ENCODE results near the gene UXS1. TPM values are rescaled to one million over a fixed set of nuclear protein-coding genes. Genes with fewer than 3 reads are reported as not detected.

UXS1 gene
- total and polyA plus RNA-seq, 11 donors: 11.0 to 36.9 (median 30.9) TPM

- ATAC-seq (no peak), DNase-seq (no peak)
- Histone ChIP-seq H3K9me3 (no peaks in the 10 kb centered on the region), H3K27ac (no peak overlapping the region), H3K36me3 (peaks cover 0 to 7% (median 4%) of the 10 kb centered on the region in 9 donors), H3K4me1 (peaks cover 0 to 31% (median 14%) of the 10 kb centered on the region in 12 donors), H3K27me3 (no peaks in the 10 kb centered on the region), H3K4me3 (no peak overlapping the region)
- WGBS, 4 donors: 90 to 94% (median 93%) methylated on average over 6 of the region's 6 CpGs
- TF ChIP-seq, protein P1, sequence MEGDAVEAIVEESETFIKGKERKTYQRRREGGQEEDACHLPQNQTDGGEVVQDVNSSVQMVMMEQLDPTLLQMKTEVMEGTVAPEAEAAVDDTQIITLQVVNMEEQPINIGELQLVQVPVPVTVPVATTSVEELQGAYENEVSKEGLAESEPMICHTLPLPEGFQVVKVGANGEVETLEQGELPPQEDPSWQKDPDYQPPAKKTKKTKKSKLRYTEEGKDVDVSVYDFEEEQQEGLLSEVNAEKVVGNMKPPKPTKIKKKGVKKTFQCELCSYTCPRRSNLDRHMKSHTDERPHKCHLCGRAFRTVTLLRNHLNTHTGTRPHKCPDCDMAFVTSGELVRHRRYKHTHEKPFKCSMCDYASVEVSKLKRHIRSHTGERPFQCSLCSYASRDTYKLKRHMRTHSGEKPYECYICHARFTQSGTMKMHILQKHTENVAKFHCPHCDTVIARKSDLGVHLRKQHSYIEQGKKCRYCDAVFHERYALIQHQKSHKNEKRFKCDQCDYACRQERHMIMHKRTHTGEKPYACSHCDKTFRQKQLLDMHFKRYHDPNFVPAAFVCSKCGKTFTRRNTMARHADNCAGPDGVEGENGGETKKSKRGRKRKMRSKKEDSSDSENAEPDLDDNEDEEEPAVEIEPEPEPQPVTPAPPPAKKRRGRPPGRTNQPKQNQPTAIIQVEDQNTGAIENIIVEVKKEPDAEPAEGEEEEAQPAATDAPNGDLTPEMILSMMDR (IDR thresholded peaks at IDR 0.05): no peak
- no peak for TF ChIP-seq POLR2A (IDR thresholded peaks at IDR 0.05)
- intact Hi-C loops (cut with DNase I): no loop called here
Measured at GRCh38 chr2:106140113-106140512, 54.0 kb downstream of the UXS1 start.

GRCh38 chr2:106139238-106139935, 54.7 kb downstream of the UXS1 start:
- H3K36me3 ChIP-seq: no peaks in the 10 kb centered on the region
- no peak overlapping the region for H3K4me3 ChIP-seq
- H3K27me3 ChIP-seq: no peaks in the 10 kb centered on the region
- intact Hi-C loops (cut with DNase I): no loop called here
- ATAC-seq (no peak), DNase-seq (no peak)
- H3K4me1 ChIP-seq: peaks cover 0 to 31% (median 14%) of the 10 kb centered on the region in 12 donors
- 80 to 89% (median 85%) methylated on average over 10 of the region's 10 CpGs for WGBS, 4 donors
- H3K9me3 ChIP-seq: no peaks in the 10 kb centered on the region
- H3K27ac ChIP-seq: peak overlapping the region in 9 of 12 donors; percentile 26 to 81 (median 54)
- TF ChIP-seq POLR2A (IDR thresholded peaks at IDR 0.05): no peak
- TF ChIP-seq, protein P1 (IDR thresholded peaks at IDR 0.05): no peak

DNA sequence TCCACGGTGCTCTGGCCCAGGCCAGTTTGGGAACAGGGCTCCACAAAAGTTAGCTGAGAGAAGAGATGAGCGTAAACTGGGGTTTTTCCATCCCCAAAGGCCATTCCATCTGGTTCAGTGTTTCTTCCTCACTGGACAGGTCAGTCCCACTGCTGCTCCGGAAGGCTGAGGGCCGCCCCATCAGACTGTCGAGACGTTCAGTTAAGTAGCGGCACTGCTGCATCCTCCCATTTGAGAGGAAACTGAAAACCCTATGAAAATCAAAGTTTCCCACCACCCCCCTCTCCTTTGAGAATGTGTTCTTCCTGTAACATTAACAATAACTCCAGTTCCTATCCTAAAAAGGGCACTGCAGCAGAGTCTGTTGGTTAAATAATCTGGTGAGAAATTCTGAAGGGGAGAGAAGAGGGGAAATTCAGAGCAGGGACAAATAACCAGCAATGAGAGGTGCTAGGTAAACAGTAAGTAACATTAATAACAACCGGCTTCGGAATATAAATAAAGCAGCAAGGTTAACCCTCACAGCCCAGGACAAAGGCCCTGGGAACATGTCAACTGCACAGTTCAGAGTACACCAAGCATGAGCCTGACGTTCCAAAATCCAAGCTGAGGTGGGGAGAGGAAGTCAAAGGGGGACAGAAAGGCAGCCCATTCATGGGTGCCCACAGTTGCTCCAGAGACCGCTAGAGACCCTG, 55.4 kb downstream of the UXS1 start:
- DNase-seq (peak in 1 of 5 donors; percentile 36), ATAC-seq (peak in 3 of 4 donors; percentile 31 to 80 (median 34))
- peak overlapping the region in 11 of 12 donors; percentile 26 to 81 (median 53) for H3K27ac ChIP-seq
- H3K9me3 ChIP-seq: no peaks in the 10 kb centered on the region
- intact Hi-C loops (cut with DNase I): no loop called here
- no peaks in the 10 kb centered on the region for H3K27me3 ChIP-seq
- peaks cover 0 to 31% (median 10%) of the 10 kb centered on the region in 12 donors for H3K4me1 ChIP-seq
- H3K36me3 ChIP-seq: no peaks in the 10 kb centered on the region
- H3K4me3 ChIP-seq: peak overlapping the region in 4 of 12 donors; percentile 8 to 20 (median 17)
- TF ChIP-seq, protein P1 (IDR thresholded peaks at IDR 0.05): no peak
- TF ChIP-seq POLR2A (IDR thresholded peaks at IDR 0.05): no peak
- WGBS, 4 donors: 45 to 58% (median 52%) methylated on average over 11 of the region's 11 CpGs

Data from heart left ventricle (tissue), 16 donors.